ENCODE results near the gene GDPGP1.
"Not testable (repeated sequence)": the region's sequence is repeated elsewhere in the genome, so short reads cannot be mapped to it uniquely, and the experiment has no call there.

GDPGP1 gene

GRCh38 chr15:90248789-90249202, 14.8 kb downstream of the GDPGP1 start:
- no peak for TF ChIP-seq CTCF (conservative IDR thresholded peaks at IDR 0.05; ENCODE audit: low read depth, low read length)
- no peak for DNase-seq (ENCODE audit: low read depth)
- no peak overlapping the region for H3K4me3 ChIP-seq (ENCODE audit: low read length)

- TF ChIP-seq CTCF (conservative IDR thresholded peaks at IDR 0.05; ENCODE audit: low read depth, low read length): no peak
- DNase-seq (ENCODE audit: low read depth): peak; percentile 25
- peak within 1 kb of the TSS; percentile 70 for H3K4me3 ChIP-seq (ENCODE audit: low read length)
Observed at GRCh38 chr15:90249203-90249863, 15.3 kb downstream of the GDPGP1 start, which contains the start of gene TTLL13. TTLL13 (plus strand) TSS chr15:90249556; CDS start chr15:90250631, 1,075 bp downstream.

GRCh38 chr15:90257776-90258175, 23.8 kb downstream of the GDPGP1 start:
- no peak overlapping the region for H3K4me3 ChIP-seq (ENCODE audit: low read length)
- TF ChIP-seq CTCF (conservative IDR thresholded peaks at IDR 0.05; ENCODE audit: low read depth, low read length): no peak
- no peak for DNase-seq (ENCODE audit: low read depth)

- no peak for TF ChIP-seq CTCF (conservative IDR thresholded peaks at IDR 0.05; ENCODE audit: low read depth, low read length)
- DNase-seq (ENCODE audit: low read depth): no peak
- H3K4me3 ChIP-seq (ENCODE audit: low read length): no peak overlapping the region
Observed at GRCh38 chr15:90259524-90259923, 25.5 kb downstream of the GDPGP1 start.

- not testable (repeated sequence) for DNase-seq (ENCODE audit: low read depth); H3K4me3 ChIP-seq (ENCODE audit: low read length)
Observed at GRCh38 chr15:90260731-90261130, 26.7 kb downstream of the GDPGP1 start.

- DNase-seq (ENCODE audit: low read depth): no peak
- no peak overlapping the region for H3K4me3 ChIP-seq (ENCODE audit: low read length)
- no peak for TF ChIP-seq CTCF (conservative IDR thresholded peaks at IDR 0.05; ENCODE audit: low read depth, low read length)
Observed at GRCh38 chr15:90261811-90262210, 27.8 kb downstream of the GDPGP1 start.

GRCh38 chr15:90262426-90262825, 28.4 kb downstream of the GDPGP1 start:
- H3K4me3 ChIP-seq (ENCODE audit: low read length): no peak overlapping the region
- no peak for TF ChIP-seq CTCF (conservative IDR thresholded peaks at IDR 0.05; ENCODE audit: low read depth, low read length)
- no peak for DNase-seq (ENCODE audit: low read depth)
